ENCODE measurements around the gene ZDHHC3. TPM values are rescaled to one million over a fixed set of nuclear protein-coding genes. Genes with fewer than 3 reads are reported as not detected.

The ZDHHC3 gene
- total RNA-seq, 4 donors from 2014 or later, result 59.6 to 81.3 (median 72.8) TPM

GRCh38 chr3:44957986-44958385 lies 18.0 kb downstream of the ZDHHC3 start:
- Histone ChIP-seq H3K9me3 (no peaks in the 10 kb centered on the region), H3K27ac (replicated peaks in 1 of 4) (no peak overlapping the region), H3K27me3 (no peaks in the 10 kb centered on the region), H3K36me3 (peaks cover 0 to 29% (median 25%) of the 10 kb centered on the region in 4 donors), H3K4me3 (no peak overlapping the region), H3K4me1 (peaks cover 0 to 15% (median 6%) of the 10 kb centered on the region in 4 donors)
- 100% methylated on average over 3 of the region's 4 CpGs for WGBS
- intact Hi-C loops (cut with DNase I), result no loop called here
- DNase-seq (ENCODE audit: extremely low spot score), result no peak
- TF ChIP-seq POLR2A (IDR thresholded peaks at IDR 0.05; ENCODE audit: low read depth) (no peak), POLR2AphosphoS5 (IDR thresholded peaks at IDR 0.05) (no peak), EP300 (IDR thresholded peaks at IDR 0.05) (no peak), CTCF (IDR thresholded peaks at IDR 0.05) (no peak)

GRCh38 chr3:44955917-44956316 lies 20.1 kb downstream of the ZDHHC3 start:
- no peak overlapping the region for H3K4me3 ChIP-seq
- H3K27me3 ChIP-seq, result no peaks in the 10 kb centered on the region
- peaks cover 0 to 29% (median 25%) of the 10 kb centered on the region in 4 donors for H3K36me3 ChIP-seq
- H3K4me1 ChIP-seq, result peaks cover 0 to 5% (median 2%) of the 10 kb centered on the region in 4 donors
- no peaks in the 10 kb centered on the region for H3K9me3 ChIP-seq
- TF ChIP-seq POLR2A (IDR thresholded peaks at IDR 0.05; ENCODE audit: low read depth) (no peak), CTCF (IDR thresholded peaks at IDR 0.05) (no peak), EP300 (IDR thresholded peaks at IDR 0.05) (no peak), POLR2AphosphoS5 (IDR thresholded peaks at IDR 0.05) (no peak)
- intact Hi-C loops (cut with DNase I), result no loop called here
- 83% methylated on average over 1 of the region's 1 CpG for WGBS
- H3K27ac ChIP-seq (replicated peaks in 1 of 4), result no peak overlapping the region
- no peak for DNase-seq (ENCODE audit: extremely low spot score)

GRCh38 chr3:44954962-44955361 lies 21.0 kb downstream of the ZDHHC3 start:
- peaks cover 0 to 5% (median 2%) of the 10 kb centered on the region in 4 donors for H3K4me1 ChIP-seq
- H3K36me3 ChIP-seq, result peaks cover 0 to 29% (median 25%) of the 10 kb centered on the region in 4 donors
- H3K27me3 ChIP-seq, result no peaks in the 10 kb centered on the region
- 46% methylated on average over 3 of the region's 3 CpGs for WGBS
- no peaks in the 10 kb centered on the region for H3K9me3 ChIP-seq
- TF ChIP-seq POLR2AphosphoS5 (IDR thresholded peaks at IDR 0.05) (no peak), CTCF (IDR thresholded peaks at IDR 0.05) (no peak), POLR2A (IDR thresholded peaks at IDR 0.05; ENCODE audit: low read depth) (no peak), EP300 (IDR thresholded peaks at IDR 0.05) (no peak)
- DNase-seq (ENCODE audit: extremely low spot score), result no peak
- no peak overlapping the region for H3K4me3 ChIP-seq
- no peak overlapping the region for H3K27ac ChIP-seq (replicated peaks in 1 of 4)
- intact Hi-C loops (cut with DNase I), result no loop called here

GRCh38 chr3:44954304-44954703 lies 21.7 kb downstream of the ZDHHC3 start:
- intact Hi-C loops (cut with DNase I), result no loop called here

More at GRCh38 chr3:44954304-44954703, 21.7 kb downstream of the ZDHHC3 start:
- Histone ChIP-seq H3K9me3 (no peaks in the 10 kb centered on the region), H3K4me1 (peaks cover 0 to 5% (median 2%) of the 10 kb centered on the region in 4 donors), H3K4me3 (no peak overlapping the region), H3K27me3 (no peaks in the 10 kb centered on the region), H3K27ac (replicated peaks in 1 of 4) (no peak overlapping the region), H3K36me3 (peaks cover 0 to 29% (median 24%) of the 10 kb centered on the region in 4 donors)
- DNase-seq (ENCODE audit: extremely low spot score), result no peak
- WGBS, result 87% methylated on average over 5 of the region's 5 CpGs
- TF ChIP-seq EP300 (IDR thresholded peaks at IDR 0.05) (no peak), POLR2A (IDR thresholded peaks at IDR 0.05; ENCODE audit: low read depth) (no peak), POLR2AphosphoS5 (IDR thresholded peaks at IDR 0.05) (no peak), CTCF (IDR thresholded peaks at IDR 0.05) (no peak)
